K562 (cell line): ENCODE measurements around the gene FGGY.

Source experiments
- CGGBP1 ChIP-seq: fragments of 250-450 bp; sonication (Bioruptor Pico); IDR thresholded peaks from 2 replicates; pipeline ENCODE4 v1.9.0; 2021; ENCODE audit warnings: mild to moderate bottlenecking
- CTCF ChIP-seq, 3 experiments: IDR thresholded peaks in 2 of 3; conservative IDR thresholded peaks in 1 of 3; 2 replicates each; pipeline ENCODE4 v1.5.1; 2011 to 2012; ENCODE audit warnings: low read length in 3 of 3, mild to moderate bottlenecking in 3 of 3, control low read depth in 2 of 3, improper control_type of control experiment in 1 of 3, inconsistent platforms in 1 of 3, low read depth in 1 of 3, mixed read lengths in 1 of 3, moderate library complexity in 1 of 3; ENCODE audit not compliant: insufficient read depth in 2 of 3
- GATAD2B ChIP-seq: fragments of 450-650 bp; IDR thresholded peaks from 2 replicates; pipeline ENCODE4 v1.6.1; 2017; ENCODE audit warnings: mild to moderate bottlenecking, borderline replicate concordance
- MXI1 ChIP-seq: IDR thresholded peaks from 2 replicates; pipeline ENCODE4 v1.6.1; 2011; ENCODE audit warnings: low read depth, mild to moderate bottlenecking, improper control_type of control experiment, low read length
- MYC ChIP-seq, 2 experiments: fragments of 250-450 bp in 1 of 2; sonication (Bioruptor Pico) in 1 of 2; IDR thresholded peaks; 2 replicates each; pipeline versions ENCODE4 v1.5.1 to v1.6.1; 2012 to 2021; ENCODE audit warnings: low read depth in 2 of 2, borderline replicate concordance in 1 of 2, improper control_type of control experiment in 1 of 2, low read length in 1 of 2, mild to moderate bottlenecking in 1 of 2, moderate library complexity in 1 of 2
- POLR2G ChIP-seq: fragments of 200-400 bp; formaldehyde crosslinking; IDR thresholded peaks from 2 replicates; pipeline ENCODE4 v1.6.1; 2017; ENCODE audit warnings: low read depth, mild to moderate bottlenecking, antibody characterized with exemption, low read length, moderate library complexity
- PTTG1 ChIP-seq: fragments of 450-650 bp; IDR thresholded peaks from 2 replicates; pipeline ENCODE4 v1.6.1; 2016; ENCODE audit warnings: low read depth, mild to moderate bottlenecking, missing genetic modification characterization, missing compliant biosample characterization
- SAFB2 ChIP-seq: fragments of 200-400 bp; formaldehyde crosslinking; IDR thresholded peaks from 2 replicates; pipeline ENCODE4 v1.6.1; 2018; ENCODE audit warnings: borderline replicate concordance, low read length, low read depth, moderate library complexity; ENCODE audit not compliant: severe bottlenecking
- SRSF9 ChIP-seq: fragments of 200-400 bp; formaldehyde crosslinking; IDR thresholded peaks from 2 replicates; pipeline ENCODE4 v1.6.1; 2017; ENCODE audit warnings: low read depth, low read length, borderline replicate concordance
- STAT6 ChIP-seq: sonication (generic); formaldehyde crosslinking; IDR thresholded peaks from 2 replicates; pipeline ENCODE4 v1.8.1; 2023; ENCODE audit warnings: mild to moderate bottlenecking, missing genetic modification reagents
- USF2 ChIP-seq: sonication (generic); formaldehyde crosslinking; IDR thresholded peaks from 2 replicates; pipeline ENCODE4 v1.5.0; 2020; ENCODE audit warnings: missing genetic modification reagents

- TF ChIP-seq MYC (IDR thresholded peaks at IDR 0.05; ENCODE audit: low read depth, low read length) (no peak), MYC (CRISPR knock-in tag; IDR thresholded peaks at IDR 0.05; ENCODE audit: borderline replicate concordance, low read depth) (no peak), SRSF9 (no peak), SAFB2 (no peak), STAT6 (CRISPR knock-in tag) (no peak), MXI1 (no peak), USF2 (CRISPR knock-in tag) (no peak), GATAD2B (no peak), CGGBP1 (no peak), CTCF (IDR thresholded peaks at IDR 0.05 in 2 of 3, conservative IDR thresholded peaks at IDR 0.05 in 1 of 3; ENCODE audit: insufficient read depth in 2 of 3, low read depth in 1 of 3, low read length in 3 of 3) (no peak), POLR2G (no peak), PTTG1 (tag) (no peak)
These were observed 190.6 kb downstream of the FGGY start for GRCh38 chr1:59487335-59488031.
